ENCODE measurements around the gene ADARB1.
"Not testable (repeated sequence)": the region's sequence is repeated elsewhere in the genome, so short reads cannot be mapped to it uniquely, and the experiment has no call there.

The ADARB1 gene, protein sequence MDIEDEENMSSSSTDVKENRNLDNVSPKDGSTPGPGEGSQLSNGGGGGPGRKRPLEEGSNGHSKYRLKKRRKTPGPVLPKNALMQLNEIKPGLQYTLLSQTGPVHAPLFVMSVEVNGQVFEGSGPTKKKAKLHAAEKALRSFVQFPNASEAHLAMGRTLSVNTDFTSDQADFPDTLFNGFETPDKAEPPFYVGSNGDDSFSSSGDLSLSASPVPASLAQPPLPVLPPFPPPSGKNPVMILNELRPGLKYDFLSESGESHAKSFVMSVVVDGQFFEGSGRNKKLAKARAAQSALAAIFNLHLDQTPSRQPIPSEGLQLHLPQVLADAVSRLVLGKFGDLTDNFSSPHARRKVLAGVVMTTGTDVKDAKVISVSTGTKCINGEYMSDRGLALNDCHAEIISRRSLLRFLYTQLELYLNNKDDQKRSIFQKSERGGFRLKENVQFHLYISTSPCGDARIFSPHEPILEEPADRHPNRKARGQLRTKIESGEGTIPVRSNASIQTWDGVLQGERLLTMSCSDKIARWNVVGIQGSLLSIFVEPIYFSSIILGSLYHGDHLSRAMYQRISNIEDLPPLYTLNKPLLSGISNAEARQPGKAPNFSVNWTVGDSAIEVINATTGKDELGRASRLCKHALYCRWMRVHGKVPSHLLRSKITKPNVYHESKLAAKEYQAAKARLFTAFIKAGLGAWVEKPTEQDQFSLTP

DNA sequence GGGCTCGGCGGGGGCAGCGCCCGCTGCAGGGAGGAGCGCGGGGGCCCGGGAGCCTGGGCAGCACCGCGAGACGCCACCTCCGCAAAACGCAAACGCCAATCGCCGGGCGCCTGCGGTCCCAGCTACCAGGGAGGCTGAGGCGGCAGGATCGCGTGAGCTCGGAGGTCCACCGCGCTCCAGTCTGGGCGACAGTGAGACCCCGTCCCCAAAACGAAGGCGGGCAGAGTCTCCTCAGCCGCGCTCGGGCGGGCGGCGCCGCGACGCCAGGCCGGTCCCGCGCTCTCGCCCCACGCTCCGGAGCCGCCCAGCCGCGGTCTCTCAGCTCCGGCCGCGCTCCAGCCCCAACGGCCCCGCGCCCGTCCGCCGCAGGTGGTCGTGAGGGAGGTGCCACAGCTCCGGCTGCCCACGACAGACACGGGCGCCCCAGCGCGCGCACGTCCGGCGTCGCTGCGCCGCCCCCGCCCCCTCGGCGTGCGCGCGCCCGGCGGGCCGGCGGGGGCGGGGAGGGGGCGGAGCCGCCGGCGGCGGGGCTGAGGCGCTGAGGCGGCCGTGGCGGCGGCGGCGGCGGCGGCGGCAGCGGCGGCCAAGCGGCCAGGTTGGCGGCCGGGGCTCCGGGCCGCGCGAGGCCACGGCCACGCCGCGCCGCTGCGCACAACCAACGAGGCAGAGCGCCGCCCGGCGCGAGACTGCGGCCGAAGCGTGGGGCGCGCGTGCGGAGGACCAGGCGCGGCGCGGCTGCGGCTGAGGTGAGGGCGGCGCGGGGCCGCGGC, at the start of gene ADARB1:
TSS of gene ADARB1 (plus strand) at position 533 of the 770 bp plus-strand sequence. CDS start 97,077 bp downstream, outside the sequence.
- TF ChIP-seq, protein P1, sequence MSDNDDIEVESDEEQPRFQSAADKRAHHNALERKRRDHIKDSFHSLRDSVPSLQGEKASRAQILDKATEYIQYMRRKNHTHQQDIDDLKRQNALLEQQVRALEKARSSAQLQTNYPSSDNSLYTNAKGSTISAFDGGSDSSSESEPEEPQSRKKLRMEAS (IDR thresholded peaks at IDR 0.05; ENCODE audit: low read depth, low read length) = no peak
- TF ChIP-seq POLR2A (IDR thresholded peaks at IDR 0.05; ENCODE audit: extremely low read depth, insufficient read length) = peak; percentile 84
- no peak for TF ChIP-seq MYC (IDR thresholded peaks at IDR 0.05; ENCODE audit: low read depth, low read length)
- H3K4me3 ChIP-seq (ENCODE audit: low read depth, low read length) = peak within 1 kb of the TSS; percentile 60
- DNase-seq (ENCODE audit: low read depth) = peak; percentile 70

DNA sequence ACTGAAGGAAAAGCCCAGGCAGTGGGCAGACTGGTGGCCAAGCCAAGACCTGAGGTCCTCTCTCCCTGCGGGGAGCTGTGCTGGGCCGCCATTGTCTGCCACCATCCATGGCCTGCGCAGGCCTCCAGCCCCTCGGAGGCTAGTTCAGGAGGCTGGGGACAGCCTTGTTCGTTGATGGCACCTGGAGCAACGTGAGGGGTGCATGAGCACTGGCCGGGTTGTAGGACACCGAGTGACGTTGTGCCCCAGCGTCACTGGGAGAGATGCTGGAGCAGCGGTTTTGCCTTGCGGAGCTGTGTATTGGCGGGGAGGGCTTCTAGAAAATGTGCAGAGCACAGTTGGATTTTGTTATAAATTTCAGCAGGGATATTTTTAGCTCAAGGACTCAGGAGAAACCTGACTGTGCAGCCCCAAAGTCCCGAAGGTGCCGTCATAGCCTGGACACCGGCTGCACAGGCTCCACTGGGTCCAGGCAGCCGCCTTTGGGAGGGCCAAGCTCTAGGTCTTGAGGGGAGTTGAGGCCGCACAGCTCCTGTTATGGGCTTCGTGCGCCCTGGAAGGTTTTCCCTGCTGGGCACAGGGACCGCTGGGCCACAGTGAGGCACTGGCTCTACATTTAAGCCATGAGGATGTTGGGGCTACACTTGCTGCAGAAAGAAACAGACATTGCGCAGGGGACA, 48.2 kb upstream of the ADARB1 start:
- H3K4me3 ChIP-seq (ENCODE audit: low read depth, low read length) = no peak overlapping the region
- TF ChIP-seq MYC (IDR thresholded peaks at IDR 0.05; ENCODE audit: low read depth, low read length) (no peak), POLR2A (IDR thresholded peaks at IDR 0.05; ENCODE audit: extremely low read depth, insufficient read length) (no peak)
- TF ChIP-seq, protein P2, sequence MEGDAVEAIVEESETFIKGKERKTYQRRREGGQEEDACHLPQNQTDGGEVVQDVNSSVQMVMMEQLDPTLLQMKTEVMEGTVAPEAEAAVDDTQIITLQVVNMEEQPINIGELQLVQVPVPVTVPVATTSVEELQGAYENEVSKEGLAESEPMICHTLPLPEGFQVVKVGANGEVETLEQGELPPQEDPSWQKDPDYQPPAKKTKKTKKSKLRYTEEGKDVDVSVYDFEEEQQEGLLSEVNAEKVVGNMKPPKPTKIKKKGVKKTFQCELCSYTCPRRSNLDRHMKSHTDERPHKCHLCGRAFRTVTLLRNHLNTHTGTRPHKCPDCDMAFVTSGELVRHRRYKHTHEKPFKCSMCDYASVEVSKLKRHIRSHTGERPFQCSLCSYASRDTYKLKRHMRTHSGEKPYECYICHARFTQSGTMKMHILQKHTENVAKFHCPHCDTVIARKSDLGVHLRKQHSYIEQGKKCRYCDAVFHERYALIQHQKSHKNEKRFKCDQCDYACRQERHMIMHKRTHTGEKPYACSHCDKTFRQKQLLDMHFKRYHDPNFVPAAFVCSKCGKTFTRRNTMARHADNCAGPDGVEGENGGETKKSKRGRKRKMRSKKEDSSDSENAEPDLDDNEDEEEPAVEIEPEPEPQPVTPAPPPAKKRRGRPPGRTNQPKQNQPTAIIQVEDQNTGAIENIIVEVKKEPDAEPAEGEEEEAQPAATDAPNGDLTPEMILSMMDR (IDR thresholded peaks at IDR 0.05; ENCODE audit: low read depth, low read length) = no peak
- TF ChIP-seq, protein P1 (IDR thresholded peaks at IDR 0.05; ENCODE audit: low read depth, low read length) = no peak

DNA sequence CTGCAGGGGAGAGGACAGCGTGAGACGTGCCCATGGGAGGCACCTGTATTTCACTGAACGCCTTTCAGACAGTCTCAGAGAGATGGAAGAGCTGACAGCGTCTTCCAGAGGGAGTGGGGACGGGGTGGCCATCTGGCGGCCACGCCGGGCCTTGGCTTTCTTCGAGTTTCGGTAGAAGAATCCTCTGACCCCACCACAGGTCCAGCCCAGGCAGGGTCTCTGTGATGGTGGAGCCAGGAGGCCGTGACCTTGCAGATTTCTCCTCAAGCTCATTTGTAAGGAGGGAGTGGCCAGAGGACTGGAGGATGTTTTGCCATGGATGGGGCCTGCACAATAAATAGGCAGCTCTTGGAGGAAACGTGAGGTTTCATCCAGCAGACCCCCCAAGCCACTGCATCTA, 47.6 kb upstream of the ADARB1 start:
- no peak overlapping the region for H3K4me3 ChIP-seq (ENCODE audit: low read depth, low read length)
- no peak for DNase-seq (ENCODE audit: low read depth)
- TF ChIP-seq MYC (IDR thresholded peaks at IDR 0.05; ENCODE audit: low read depth, low read length) (no peak), POLR2A (IDR thresholded peaks at IDR 0.05; ENCODE audit: extremely low read depth, insufficient read length) (no peak)
- TF ChIP-seq, protein P1 (IDR thresholded peaks at IDR 0.05; ENCODE audit: low read depth, low read length) = no peak
- TF ChIP-seq, protein P2 (IDR thresholded peaks at IDR 0.05; ENCODE audit: low read depth, low read length) = no peak

More for the DNA sequence above, 48.2 kb upstream of the ADARB1 start:
- no peak for DNase-seq (ENCODE audit: low read depth)

DNA sequence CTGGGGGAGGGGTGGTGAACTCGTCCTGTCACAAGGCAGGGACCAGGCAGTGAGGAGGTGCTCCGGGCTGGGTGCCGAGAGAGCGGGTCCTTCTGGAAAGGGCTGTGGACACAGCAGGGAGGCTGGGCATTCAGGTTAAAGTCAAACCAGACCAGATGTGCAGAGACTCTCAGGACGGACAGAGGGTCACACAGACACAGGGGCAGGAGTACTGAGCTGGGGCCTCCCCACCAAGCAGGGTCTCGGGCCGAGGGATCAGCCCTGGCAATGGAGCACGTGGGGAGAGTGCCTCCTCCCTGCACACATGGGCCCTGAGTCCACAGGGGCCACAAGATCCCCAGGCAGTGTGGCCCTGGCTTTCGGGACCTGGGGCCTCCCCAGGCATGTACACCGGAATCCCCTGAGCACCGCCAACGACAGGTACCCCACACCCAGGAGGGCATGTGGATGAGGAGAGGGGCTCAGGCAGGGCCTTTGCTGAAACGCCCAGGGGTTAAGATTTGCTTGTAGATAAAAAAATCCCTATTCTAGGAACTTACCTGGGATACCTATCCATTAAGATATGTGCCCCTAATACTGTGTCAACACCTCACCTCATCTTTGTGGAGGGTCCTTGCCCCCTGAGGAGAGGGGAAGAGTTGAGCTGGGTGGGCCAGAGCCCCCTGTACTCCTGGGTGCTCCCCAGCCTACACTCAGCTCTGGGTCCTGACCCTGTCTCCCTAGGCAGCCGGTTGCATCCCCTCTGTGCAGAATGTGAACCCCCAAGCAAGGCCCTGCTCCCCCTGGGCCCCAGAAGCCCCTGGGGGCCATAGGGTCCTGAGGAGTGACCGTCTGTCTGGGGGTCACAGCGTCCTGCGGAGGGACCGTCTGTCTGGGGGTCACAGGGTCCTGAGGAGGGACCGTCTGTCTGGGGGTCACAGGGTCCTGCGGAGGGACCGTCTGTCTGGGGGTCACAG, 46.9 kb upstream of the ADARB1 start:
- no peak for TF ChIP-seq MYC (IDR thresholded peaks at IDR 0.05; ENCODE audit: low read depth, low read length)
- DNase-seq (ENCODE audit: low read depth) = no peak
- no peak overlapping the region for H3K4me3 ChIP-seq (ENCODE audit: low read depth, low read length)

DNA sequence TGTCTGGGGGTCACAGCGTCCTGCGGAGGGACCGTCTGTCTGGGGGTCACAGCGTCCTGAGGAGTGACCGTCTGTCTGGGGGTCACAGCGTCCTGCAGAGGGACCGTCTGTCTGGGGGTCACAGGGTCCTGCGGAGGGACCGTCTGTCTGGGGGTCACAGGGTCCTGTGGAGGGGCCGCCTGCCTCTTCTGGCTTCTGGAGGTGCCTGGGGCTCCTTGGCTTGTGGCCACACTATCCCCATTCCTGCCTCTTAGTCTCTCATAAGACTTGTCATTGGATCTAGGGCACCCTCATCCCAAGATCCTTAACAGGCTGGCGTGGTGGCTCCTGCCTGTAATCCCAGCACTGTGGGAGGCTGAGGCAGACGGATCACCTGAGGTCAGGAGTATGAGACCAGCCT, 45.7 kb upstream of the ADARB1 start:
- DNase-seq (ENCODE audit: low read depth); H3K4me3 ChIP-seq (ENCODE audit: low read depth, low read length): not testable (repeated sequence)

DNA sequence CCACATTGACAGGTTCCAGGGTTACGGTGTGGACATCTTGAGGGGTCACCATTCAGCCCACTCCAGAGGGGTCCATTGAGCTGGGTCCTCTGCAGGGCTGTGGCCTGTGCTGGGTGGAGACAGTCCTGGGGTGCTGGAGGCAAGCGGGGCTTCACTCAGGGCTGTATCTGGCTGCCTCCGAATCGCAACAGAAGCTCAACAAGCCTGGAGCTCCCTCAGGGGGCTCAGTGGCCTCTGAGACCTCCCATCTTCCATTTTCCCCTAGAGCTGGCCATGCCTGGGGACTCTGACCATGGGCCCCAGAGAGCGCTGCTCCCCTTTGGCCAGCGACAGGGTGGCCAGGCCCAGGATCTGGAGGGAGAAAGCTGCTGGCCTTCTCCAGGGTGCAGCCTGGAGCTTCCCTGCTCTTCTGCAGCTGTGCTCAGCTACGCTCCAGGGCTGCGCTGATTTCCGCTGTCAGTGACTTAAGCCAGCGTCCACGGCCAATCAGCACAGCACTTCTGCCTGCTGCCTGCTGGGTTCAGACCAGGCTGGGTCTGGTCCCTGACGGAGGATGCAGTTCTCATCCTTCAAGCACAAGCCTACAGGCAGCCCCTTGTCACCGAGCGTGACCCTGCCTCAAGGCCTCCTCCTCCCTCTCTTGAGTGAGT, 45.0 kb upstream of the ADARB1 start:
- TF ChIP-seq MYC (IDR thresholded peaks at IDR 0.05; ENCODE audit: low read depth, low read length) (no peak), POLR2A (IDR thresholded peaks at IDR 0.05; ENCODE audit: extremely low read depth, insufficient read length) (no peak)
- TF ChIP-seq, protein P2 (IDR thresholded peaks at IDR 0.05; ENCODE audit: low read depth, low read length) = no peak
- TF ChIP-seq, protein P1 (IDR thresholded peaks at IDR 0.05; ENCODE audit: low read depth, low read length) = no peak
- no peak overlapping the region for H3K4me3 ChIP-seq (ENCODE audit: low read depth, low read length)
- DNase-seq (ENCODE audit: low read depth) = no peak

Measured in NB4 (cell line).